Spleen (tissue), 11 donors: Measurements from ENCODE around the gene CCDC88C. TPM values are rescaled to one million over a fixed set of nuclear protein-coding genes. Genes with fewer than 3 reads are reported as not detected.

Experiments used
- DNase-seq: peaks from one replicate; pipeline ENCODE4 v3.0.0-alpha.2; 2020
- H3K27ac ChIP-seq, 8 donors: fragments of 200-600 bp; sonication (generic) in 7 of 8; 1 replicate in 4 of 8; 2 replicates in 4 of 8; pipeline versions ENCODE4 v1.5.0 to v1.8.0; 2016 to 2021; ENCODE audit warnings: inconsistent platforms in 4 of 8, mild to moderate bottlenecking in 4 of 8, moderate library complexity in 1 of 8
- H3K27me3 ChIP-seq, 7 donors: fragments of 200-600 bp; sonication (generic) in 6 of 7; replicated peaks in 1 of 7; 1 replicate in 4 of 7; 2 replicates in 3 of 7; pipeline versions ENCODE4 v1.5.0 to v1.8.0; 2016 to 2021; ENCODE audit warnings: inconsistent platforms in 3 of 7, mild to moderate bottlenecking in 1 of 7
- H3K36me3 ChIP-seq, 6 donors: fragments of 200-600 bp; sonication (generic) in 5 of 6; 1 replicate in 4 of 6; 2 replicates in 2 of 6; pipeline versions ENCODE4 v1.5.0 to v1.8.0; 2016 to 2021; ENCODE audit warnings: inconsistent platforms in 2 of 6
- H3K4me1 ChIP-seq, 6 donors: fragments of 200-600 bp; sonication (generic) in 5 of 6; 1 replicate in 3 of 6; 2 replicates in 3 of 6; pipeline versions ENCODE4 v1.5.0 to v1.8.0; 2016 to 2021; ENCODE audit warnings: inconsistent platforms in 3 of 6
- H3K4me3 ChIP-seq, 8 donors: fragments of 200-600 bp; sonication (generic) in 7 of 8; 1 replicate in 4 of 8; 2 replicates in 4 of 8; pipeline versions ENCODE4 v1.5.0 to v1.8.0; 2016 to 2021; ENCODE audit warnings: inconsistent platforms in 4 of 8, mild to moderate bottlenecking in 4 of 8, moderate library complexity in 2 of 8
- H3K9me3 ChIP-seq, 8 donors: fragments of 200-600 bp; sonication (generic) in 7 of 8; 1 replicate in 4 of 8; 2 replicates in 4 of 8; pipeline versions ENCODE4 v1.5.0 to v1.8.0; 2016 to 2021; ENCODE audit warnings: inconsistent platforms in 4 of 8
- CTCF ChIP-seq, 11 experiments: fragments of 200-600 bp in 7 of 11; fragments of 450-650 bp in 4 of 11; sonication (generic) in 4 of 11; IDR thresholded peaks in 8 of 11; conservative IDR thresholded peaks in 3 of 11; 1 replicate in 7 of 11; 2 replicates in 4 of 11; pipeline versions ENCODE4 v1.4.0 to v1.8.0; 2016 to 2021; ENCODE audit warnings: antibody characterized with exemption in 11 of 11, inconsistent platforms in 4 of 11, mild to moderate bottlenecking in 1 of 11
- POLR2A ChIP-seq, 3 donors: fragments of 450-650 bp; IDR thresholded peaks; one replicate each; pipeline ENCODE4 v1.5.1; 2017; ENCODE audit warnings: antibody characterized with exemption in 3 of 3, mild to moderate bottlenecking in 1 of 3
- POLR2AphosphoS5 ChIP-seq, 3 donors: sonication (generic); formaldehyde crosslinking; IDR thresholded peaks; one replicate each; pipeline ENCODE4 v1.5.1; 2017; ENCODE audit warnings: antibody characterized with exemption in 3 of 3
- WGBS, 5 donors: extraction: QIAGEN DNeasy Blood & Tissue Kit in 3 of 5; methylation state at CpG; one replicate each; pipeline versions ENCODE4 v1.1.5 to v1.1.7; 2013 to 2018; 5-methylcytosine and 5-hydroxymethylcytosine counted together
- intact Hi-C: fragments of 100-400 bp; cut with DNase I; formaldehyde crosslinking; loops from one replicate; pipeline ENCODE4 v1.15.0; 2023; ENCODE audit warnings: low total_unique reads
- polyA plus RNA-seq, 3 donors: library from polyadenylated mRNA; stranded (reverse); fragments of 200-250 nt; gene quantifications; one replicate each; pipeline ENCODE4 v1.2.1, GENCODE V29; 2013
- total RNA-seq, 7 donors: library from RNA; depleted of rRNA in 3 of 7; stranded (reverse); fragments of >200 nt in 3 of 7; fragmentation: NEBNext Ultra II Directional in 4 of 7; extraction: Animal tissue kit (Norgen Biotek cat#: 25700) in 4 of 7; gene quantifications; one replicate each; pipeline versions ENCODE4 v1.1.0 to v1.2.1, GENCODE V29; 2016 to 2021
- donor health status: healthy with polysubstance abuse.
- donor health status: DM: no; HTN: no; CAD: no; lungs with moderate emphysema.
- donor health status: DM: no; HTN: no; CAD: no.
- donor health status: Bipolar disorder and iron deficiency.
- donor health status: healthy.
- donor health status: DM: no; HTN: no; CAD: no.
- donor health status: DM: yes; HTN: yes; CAD: no.

CCDC88C gene
- total and polyA plus RNA-seq, 10 donors = 23.2 to 136 (median 101) TPM

GRCh38 chr14:91389150-91389549 lies 28.5 kb downstream of the CCDC88C start:
- WGBS, 5 donors = 57 to 79% (median 69%) methylated on average over 5 of the region's 5 CpGs
- Histone ChIP-seq H3K36me3 (peaks cover 0 to 19% (median 0%) of the 10 kb centered on the region in 6 donors), H3K27ac (peak overlapping the region in 4 of 8 donors; percentile 43 to 71 (median 60)), H3K4me3 (no peak overlapping the region), H3K27me3 (no peaks in the 10 kb centered on the region), H3K4me1 (peaks cover 48 to 100% (median 86%) of the 10 kb centered on the region in 6 donors), H3K9me3 (no peaks in the 10 kb centered on the region)
- DNase-seq = no peak
- no peak for TF ChIP-seq POLR2AphosphoS5 (IDR thresholded peaks at IDR 0.05)
- no peak for TF ChIP-seq CTCF (IDR thresholded peaks at IDR 0.05 in 8 of 11, conservative IDR thresholded peaks at IDR 0.05 in 3 of 11)
- no peak for TF ChIP-seq POLR2A (IDR thresholded peaks at IDR 0.05)
- intact Hi-C loops = no loop called here

GRCh38 chr14:91388551-91388975 lies 29.1 kb downstream of the CCDC88C start:
- intact Hi-C loops = no loop called here
- 47 to 67% (median 57%) methylated on average over 13 of the region's 13 CpGs for WGBS, 5 donors
- Histone ChIP-seq H3K4me3 (peak overlapping the region in 1 of 8 donors; percentile 4), H3K27me3 (no peaks in the 10 kb centered on the region), H3K27ac (peak overlapping the region in 5 of 8 donors; percentile 43 to 71 (median 59)), H3K9me3 (no peaks in the 10 kb centered on the region), H3K4me1 (peaks cover 44 to 100% (median 86%) of the 10 kb centered on the region in 6 donors), H3K36me3 (peaks cover 0 to 25% (median 0%) of the 10 kb centered on the region in 6 donors)
- TF ChIP-seq POLR2A (IDR thresholded peaks at IDR 0.05) (no peak), POLR2AphosphoS5 (IDR thresholded peaks at IDR 0.05) (peak in 1 of 3 donors; percentile 21)
- DNase-seq = no peak

- no peaks in the 10 kb centered on the region for H3K27me3 ChIP-seq
- H3K36me3 ChIP-seq = peaks cover 0 to 27% (median 0%) of the 10 kb centered on the region in 6 donors
- no peaks in the 10 kb centered on the region for H3K9me3 ChIP-seq
- DNase-seq = no peak
- WGBS, 5 donors = 89 to 93% (median 91%) methylated on average over 7 to 10 of the region's 10 CpGs
- intact Hi-C loops = no loop called here
- H3K27ac ChIP-seq = peak overlapping the region in 5 of 8 donors; percentile 43 to 71 (median 59)
- TF ChIP-seq CTCF (IDR thresholded peaks at IDR 0.05 in 8 of 11, conservative IDR thresholded peaks at IDR 0.05 in 3 of 11) = no peak
- TF ChIP-seq POLR2A (IDR thresholded peaks at IDR 0.05) = no peak
- TF ChIP-seq POLR2AphosphoS5 (IDR thresholded peaks at IDR 0.05) = no peak
- peaks cover 38 to 100% (median 86%) of the 10 kb centered on the region in 6 donors for H3K4me1 ChIP-seq
- peak overlapping the region in 1 of 8 donors; percentile 4 for H3K4me3 ChIP-seq
These were observed 29.7 kb downstream of the CCDC88C start for GRCh38 chr14:91387951-91388381.

GRCh38 chr14:91387169-91387835 lies 30.3 kb downstream of the CCDC88C start:
- WGBS, 5 donors = 72 to 82% (median 78%) methylated on average over 18 to 19 of the region's 19 CpGs
- no peak for DNase-seq
- Histone ChIP-seq H3K4me1 (peaks cover 36 to 100% (median 86%) of the 10 kb centered on the region in 6 donors), H3K27me3 (no peaks in the 10 kb centered on the region), H3K9me3 (no peaks in the 10 kb centered on the region), H3K36me3 (peaks cover 0 to 27% (median 0%) of the 10 kb centered on the region in 6 donors), H3K4me3 (no peak overlapping the region), H3K27ac (peak overlapping the region in 7 of 8 donors; percentile 8 to 71 (median 43))
- TF ChIP-seq POLR2A (IDR thresholded peaks at IDR 0.05) = no peak
- peak in 1 of 3 donors; percentile 18 for TF ChIP-seq POLR2AphosphoS5 (IDR thresholded peaks at IDR 0.05)
- intact Hi-C loops = no loop called here

GRCh38 chr14:91385697-91386096 lies 31.9 kb downstream of the CCDC88C start:
- Histone ChIP-seq H3K4me3 (no peak overlapping the region), H3K36me3 (peaks cover 0 to 35% (median 0%) of the 10 kb centered on the region in 6 donors), H3K27me3 (no peaks in the 10 kb centered on the region), H3K9me3 (no peaks in the 10 kb centered on the region), H3K4me1 (peaks cover 40 to 100% (median 84%) of the 10 kb centered on the region in 6 donors), H3K27ac (no peak overlapping the region)
- intact Hi-C loops = no loop called here
- DNase-seq = no peak
- no peak for TF ChIP-seq POLR2AphosphoS5 (IDR thresholded peaks at IDR 0.05)
- no peak for TF ChIP-seq CTCF (IDR thresholded peaks at IDR 0.05 in 8 of 11, conservative IDR thresholded peaks at IDR 0.05 in 3 of 11)
- TF ChIP-seq POLR2A (IDR thresholded peaks at IDR 0.05) = no peak
